Activated CD4-positive, alpha-beta T cell treated with anti-CD3 and anti-CD28 coated beads, Interleukin-2, amount 50 U/mL, for 16 hours (primary cell): ENCODE data around the gene TEX19.
"Not testable (repeated sequence)": the region's sequence is repeated elsewhere in the genome, so short reads cannot be mapped to it uniquely, and the experiment has no call there.

Source experiments
- DNase-seq: peaks from one replicate; pipeline ENCODE4 v3.0.0-alpha.2; 2020

Gene TEX19

DNA sequence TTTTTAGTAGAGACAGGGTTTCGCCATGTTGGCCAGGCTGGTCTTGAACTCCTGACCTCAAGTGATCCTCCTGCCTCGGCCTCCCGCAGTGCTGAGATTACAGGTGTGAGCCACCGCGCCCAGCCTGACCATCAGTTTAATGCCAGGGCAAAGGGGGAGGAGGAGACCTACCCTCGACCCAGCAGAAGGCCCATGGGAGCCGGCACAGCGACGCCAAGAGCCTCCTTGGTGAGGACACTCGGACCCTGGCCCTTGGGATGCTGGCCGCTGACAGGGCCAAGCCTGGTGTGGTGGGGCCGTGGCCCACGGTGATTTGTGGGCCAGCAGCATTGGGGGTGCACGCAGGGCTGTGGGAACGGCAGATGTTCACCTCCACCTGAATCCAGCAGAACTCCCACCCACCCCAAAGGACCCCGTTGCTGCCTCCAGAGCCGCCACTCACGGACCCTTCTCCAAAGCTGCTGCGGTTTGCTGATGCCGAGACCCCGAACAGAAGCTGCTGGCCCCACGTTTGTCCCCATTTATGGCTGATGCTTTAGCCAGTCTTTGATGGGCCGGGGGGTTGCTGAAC, 32.5 kb downstream of the TEX19 start:
- no peak for DNase-seq

DNA sequence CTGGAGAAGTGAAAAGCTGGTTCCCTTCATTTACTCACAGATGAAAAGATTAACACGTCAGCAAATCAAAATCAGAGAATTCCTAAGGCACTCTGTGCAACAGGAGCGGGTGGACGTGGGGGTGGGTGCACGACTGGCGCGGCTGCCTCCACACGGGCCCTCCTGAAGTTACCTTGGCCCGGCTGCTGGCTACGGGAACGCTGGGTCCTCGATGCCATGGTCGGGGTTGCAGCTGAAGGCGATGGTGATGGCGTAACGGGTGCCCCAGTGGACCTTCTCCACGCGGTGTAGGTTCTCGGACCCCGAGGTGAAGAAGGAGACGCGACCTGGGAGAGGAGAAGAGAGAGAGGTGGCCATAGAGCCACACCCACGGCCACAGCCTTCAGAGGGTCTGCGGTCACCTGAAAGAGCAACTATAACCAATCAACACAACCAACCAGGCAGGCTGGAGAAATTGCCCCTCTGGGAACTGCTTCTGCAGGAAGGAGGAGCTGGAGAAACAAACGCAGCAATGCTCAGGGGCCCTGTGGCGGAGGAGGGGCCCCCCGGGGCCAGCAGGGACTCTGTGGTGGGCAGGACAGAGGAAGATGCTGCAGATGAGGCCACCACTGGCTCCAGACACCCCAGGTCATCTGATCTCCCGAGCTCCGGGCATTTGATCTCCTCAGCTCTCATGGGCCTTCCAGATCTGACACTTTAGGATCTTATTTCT, 33.3 kb downstream of the TEX19 start:
- no peak for DNase-seq

DNA sequence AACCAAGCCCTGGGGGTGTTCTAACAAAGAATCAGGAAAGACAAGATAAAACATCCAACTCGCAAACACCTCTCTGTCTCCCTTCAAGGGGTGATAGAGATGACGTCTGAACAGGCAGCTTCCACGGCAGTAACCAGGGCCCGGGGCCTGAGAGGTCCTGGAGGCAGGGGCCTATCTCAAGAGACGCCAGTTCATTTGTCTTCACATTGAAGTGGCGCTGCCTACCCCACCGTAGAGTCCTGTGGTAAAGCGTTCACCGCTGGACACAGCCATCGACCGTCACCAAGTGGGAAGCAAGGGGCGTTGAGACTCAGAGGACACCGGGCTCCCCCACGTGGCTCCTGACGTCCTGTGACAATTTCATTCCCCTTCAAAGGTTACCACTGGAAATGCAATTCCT, 33.9 kb downstream of the TEX19 start:
- DNase-seq, result no peak

DNA sequence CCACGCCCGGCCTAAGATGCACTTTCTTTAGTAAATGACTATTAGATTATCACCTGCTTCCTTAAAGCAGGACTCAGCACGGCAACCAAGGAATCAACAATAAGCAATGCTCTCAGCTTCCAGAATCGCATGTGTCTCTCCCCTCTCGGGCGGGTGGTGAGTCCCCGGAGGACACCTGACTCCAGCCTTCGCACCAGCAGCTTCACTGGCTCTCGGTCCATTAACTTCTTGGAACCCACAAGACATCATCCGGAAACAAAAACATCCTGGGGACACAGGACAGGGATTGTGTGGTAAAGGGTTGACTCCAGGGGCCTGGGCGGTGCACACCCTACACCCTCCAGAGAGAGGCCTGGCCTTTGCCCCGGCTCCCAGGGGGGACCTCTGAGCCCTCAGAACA, 35.2 kb downstream of the TEX19 start:
- no peak for DNase-seq

DNA sequence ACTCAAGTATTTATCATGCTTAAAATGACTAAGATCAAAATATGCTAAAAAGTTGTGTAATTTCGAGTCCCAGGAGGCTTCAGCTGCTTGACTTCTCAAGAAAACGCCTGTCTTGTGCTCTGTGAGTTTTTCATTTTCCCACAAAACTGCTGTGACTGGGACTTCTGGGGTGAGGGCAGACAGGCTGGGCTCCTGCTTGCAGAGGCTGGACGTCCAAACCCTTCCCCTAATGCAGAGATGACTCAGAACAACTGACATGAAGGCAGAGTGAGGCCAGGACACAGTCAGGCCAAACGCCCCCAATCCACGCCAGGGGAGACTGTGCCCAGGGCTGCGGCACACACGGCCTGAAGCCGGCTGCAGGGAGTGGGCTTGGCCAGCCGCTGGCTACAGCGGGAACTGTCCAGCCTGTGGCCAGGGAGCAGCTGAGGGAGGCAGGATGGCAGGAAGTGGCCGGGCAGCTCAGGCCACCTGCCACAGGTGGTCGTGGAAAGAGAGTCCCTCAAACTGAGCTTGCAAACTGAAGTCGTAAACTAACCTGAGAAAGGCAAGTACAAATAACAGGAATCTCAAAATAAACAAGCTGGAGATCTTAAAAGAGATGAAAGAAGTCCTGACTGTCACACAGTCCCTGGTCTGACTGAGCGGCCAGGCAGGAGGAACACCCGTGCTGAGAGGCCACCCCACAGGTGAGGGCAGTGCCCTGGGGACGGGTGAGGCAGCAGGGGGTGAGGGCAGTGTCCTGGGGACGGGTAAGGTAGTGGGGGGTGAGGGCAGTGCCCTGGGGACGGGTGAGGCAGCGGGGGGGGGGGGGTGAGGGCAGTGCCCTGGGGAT, 37.8 kb downstream of the TEX19 start:
- DNase-seq, result no peak

DNA sequence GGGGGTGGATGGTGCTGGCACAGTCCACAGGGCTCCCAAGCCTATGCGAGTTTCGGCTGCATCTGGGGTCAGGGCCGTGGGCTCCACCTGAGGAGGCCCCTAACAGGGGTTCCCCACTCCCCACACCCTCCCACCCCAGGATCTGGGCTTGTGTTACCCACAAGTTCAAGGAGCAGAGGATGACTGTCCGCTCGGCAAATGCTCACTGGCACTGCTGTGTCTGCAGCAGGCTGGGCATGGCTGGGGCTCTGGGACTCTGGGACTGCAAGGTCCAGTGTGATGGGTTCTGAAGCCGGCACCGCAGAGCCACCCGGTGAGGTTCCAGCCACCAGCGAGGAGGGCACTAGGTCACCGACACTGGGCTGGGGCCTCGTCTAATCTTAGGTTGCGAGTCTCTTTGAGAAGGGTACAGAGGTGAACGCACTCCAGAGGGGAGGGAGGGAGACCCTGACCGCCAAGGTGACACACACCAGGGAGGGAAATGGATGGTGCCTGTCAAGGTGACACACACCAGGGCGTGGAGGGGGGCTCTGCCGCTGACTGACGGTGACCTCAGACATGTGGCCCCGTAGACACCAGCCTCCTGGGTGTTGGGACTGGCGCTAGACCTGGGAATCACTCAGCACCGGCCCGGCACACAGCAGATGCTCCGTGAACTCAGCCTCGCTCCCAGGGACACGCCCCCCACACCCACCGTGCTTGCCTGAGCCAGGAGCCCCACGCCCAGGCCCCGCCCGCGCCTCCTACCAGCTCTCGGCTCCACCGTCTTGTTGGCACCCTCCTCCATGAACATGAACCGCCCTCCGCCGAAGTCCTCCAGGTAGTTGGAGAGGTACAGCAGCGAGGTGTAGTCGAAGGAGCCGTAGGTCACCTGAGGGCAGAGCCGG, 38.6 kb downstream of the TEX19 start:
- DNase-seq, result no peak

DNA sequence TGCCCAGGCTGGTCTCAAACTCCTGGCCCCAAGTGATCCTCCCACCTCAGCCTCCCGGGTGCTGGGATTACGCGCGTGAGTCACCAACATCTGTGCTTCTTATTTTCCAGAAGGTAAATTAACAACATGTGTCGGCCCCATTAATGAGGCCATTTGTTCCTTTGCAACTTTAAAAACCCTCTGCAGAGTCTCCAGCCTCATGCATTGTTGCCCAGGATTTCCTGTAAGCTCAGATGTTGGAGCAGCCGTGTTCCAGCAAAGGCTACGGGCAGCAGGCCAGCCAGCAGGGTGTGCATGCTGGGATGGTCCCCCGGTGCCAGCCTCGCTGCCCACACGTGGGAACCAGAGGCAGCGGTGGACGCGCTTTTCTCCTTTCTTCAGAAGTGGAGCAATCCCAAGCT, 40.0 kb downstream of the TEX19 start:
- DNase-seq, result no peak

DNA sequence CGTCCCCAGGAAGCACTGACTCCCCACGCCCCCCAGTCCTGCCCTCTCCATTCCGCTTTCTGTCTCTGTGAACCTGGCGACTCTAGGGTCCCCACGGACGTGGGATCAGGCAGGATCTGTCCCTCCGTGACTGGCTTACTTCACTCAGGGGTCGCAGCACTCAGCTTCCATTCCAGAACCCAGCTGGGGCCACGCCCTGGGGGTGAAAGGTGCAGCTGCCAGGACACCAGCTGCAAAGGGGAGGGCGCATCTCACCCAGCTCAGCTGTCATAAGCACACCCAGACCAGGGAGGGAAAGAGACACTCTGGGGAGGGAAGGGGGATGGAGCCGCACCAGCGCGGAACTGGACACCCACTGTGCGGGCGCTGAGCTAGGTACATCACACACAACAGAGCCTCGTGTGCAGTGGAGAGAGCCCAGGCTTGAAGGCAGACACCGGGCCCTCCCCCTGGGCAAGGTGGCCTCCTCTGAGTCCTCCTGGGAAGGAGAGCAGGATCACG, 40.6 kb downstream of the TEX19 start:
- DNase-seq, result no peak

DNA sequence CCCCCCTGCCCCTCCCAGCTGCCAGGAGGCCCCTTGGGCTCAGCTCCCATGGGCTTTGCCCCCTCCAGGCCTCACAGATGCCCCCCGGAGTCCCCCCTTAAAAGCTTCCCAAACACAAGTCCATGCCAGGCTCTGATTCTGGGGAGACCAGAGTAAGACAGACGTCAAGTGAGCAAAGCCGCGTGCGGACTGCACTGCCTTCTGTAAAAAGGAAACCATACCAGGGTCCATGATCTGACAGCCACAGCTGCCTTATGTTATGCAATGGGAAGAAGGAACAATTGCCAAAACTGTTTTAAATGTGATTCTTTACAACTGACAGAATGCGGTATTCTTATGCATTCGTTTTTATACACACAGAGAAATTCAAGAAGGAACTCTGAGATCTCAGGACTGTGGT, 41.2 kb downstream of the TEX19 start:
- no peak for DNase-seq

DNA sequence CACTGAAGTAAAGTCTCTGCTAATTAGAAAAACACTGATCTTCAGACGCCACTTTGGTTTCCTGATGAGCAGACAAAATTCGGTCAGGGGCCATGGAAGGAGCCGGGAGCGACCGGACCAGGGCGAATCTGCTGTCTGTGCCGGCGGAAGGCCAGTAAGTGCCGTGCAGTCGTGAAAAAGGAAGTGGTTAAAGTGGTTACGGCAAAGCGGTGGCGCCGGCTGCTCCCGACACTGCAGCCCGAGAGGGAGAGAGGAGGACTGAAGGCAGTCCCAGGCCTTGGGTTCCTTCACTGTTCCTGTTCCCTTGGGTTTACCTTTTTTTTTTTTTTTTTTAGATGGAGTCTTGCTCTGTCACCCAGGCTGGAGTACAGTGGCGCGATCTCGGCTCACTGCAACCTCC, 41.8 kb downstream of the TEX19 start:
- peak; percentile 73 for DNase-seq

DNA sequence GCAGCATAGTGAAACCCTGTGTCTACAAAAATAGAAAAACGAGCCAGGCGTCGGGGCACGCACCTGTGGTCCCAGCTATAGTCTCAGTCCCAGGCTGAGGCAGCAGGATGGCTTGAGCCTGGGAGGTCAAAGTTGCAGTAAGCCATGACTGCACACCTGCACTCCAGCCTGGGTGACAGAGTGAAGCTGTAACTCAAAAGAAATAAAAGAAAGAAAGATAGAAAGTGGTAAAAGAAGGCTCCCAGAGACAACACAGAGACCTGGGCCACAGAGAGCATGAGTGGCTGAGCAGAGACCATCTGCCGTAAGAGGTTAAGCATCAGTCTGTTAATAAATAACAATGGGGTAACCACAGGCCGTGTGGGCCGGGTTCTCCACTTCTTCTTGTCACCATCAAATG, 43.8 kb downstream of the TEX19 start:
- DNase-seq, result no peak

DNA sequence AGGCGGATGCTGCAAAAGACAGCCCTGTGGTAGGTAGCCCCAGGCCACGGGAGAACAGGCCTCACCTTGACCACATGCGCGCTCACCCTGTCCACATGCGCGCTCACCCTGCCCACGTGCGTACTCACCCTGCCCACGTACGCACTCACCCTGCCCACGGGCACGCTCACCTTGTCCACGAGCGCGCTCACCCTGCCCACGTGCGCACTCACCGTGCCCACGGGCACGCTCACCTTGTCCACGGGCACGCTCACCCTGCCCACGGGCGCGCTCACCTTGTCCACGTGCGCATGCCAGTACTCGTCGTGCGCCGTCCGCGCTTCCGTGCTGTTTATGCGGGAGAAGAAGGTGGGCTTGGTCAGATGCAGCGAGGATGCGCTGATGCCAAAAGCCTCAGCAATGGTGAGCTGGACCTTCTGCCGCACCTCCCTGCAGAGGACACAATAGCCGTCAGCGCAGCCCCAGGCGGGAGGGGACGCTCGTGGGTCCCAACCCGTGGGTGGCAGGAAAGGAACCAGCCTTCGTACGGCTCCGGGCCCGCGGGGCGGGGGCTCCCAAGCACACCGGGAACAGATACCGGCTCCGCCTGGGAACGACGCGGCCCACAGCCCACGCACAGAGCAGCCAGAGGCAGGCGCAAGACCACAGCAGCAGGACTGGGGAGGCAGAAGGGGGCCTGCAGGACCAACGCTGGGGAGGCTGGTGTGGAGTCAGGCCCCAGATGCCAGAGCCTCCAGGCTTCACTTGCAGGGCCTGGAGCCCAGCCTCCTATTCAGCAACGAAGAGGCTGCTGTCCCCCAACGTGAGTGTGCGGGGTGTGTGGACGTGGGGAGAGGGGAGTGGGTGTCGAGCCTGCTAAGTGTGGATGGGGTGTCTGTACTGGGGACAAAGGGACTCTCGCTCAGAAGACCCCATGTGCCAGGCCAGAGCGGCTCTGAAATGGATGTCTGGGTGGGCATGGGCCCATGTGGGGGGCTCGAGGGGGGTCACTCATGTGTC, 44.9 kb downstream of the TEX19 start:
- no peak for DNase-seq

DNA sequence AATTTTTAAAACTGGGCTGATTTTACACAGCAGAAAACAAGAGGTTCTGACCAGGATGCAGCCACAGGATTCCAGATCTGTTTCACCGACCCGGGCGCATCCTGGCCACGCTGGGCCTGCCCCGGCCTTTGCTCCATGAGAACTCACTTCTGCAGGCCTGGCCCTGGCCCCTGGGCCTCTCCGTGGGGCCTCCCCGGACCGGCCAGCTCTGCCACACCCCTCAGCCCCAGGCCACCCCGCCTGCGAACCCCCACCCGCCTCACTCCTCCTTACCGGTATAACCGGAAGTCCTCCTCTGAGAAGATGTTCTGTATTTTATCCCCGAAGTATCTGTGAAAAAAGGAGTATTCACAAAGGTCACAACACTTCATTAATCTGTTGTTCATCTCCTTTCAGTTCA, 46.0 kb downstream of the TEX19 start:
- DNase-seq, result no peak

DNA sequence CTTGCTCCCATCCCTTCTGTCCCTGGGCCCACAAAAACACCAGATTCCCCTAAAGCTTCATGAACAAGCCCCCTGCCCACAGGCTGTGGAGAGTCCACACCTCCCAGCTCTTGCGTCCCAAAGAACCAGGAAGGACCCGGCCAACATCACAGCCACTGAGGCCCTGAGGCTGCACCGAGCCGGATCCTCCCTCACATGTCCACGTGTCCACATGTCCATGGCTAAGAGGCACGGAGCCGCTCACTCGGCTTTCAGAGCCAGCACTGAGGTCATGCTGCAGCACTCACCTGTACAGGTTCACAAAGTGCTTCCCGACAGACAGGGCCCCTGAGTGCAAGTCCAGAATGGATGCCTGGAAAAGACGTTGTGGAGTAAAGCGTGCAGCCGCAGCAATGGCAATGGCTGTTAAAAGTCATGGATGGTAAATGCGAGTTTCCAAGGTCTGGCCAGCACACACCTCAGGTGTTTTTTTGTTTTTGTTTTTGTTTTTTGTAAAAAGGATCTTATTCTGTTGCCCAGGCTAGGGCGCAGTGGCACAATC, 47.2 kb downstream of the TEX19 start:
- DNase-seq, result no peak

DNA sequence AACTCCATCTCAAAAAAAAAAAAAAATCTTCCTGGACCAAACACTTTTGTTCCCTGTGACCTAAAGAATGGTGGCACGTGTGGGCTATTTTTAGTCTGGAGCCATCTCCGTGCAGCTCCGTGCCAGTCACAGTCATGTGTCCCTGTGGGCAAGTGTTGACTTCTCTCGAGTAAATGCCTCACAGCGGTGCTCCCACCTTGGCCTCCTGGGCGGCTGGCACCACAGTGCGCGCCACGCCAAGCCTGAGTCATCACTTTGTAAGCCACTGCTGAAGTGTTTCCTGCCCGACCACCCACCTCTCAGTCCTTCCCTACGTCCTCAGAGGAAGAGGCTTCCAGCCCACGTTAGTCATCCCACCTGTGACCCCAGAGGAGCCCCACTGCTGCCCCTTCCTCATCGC, 48.2 kb downstream of the TEX19 start:
- DNase-seq, result no peak

DNA sequence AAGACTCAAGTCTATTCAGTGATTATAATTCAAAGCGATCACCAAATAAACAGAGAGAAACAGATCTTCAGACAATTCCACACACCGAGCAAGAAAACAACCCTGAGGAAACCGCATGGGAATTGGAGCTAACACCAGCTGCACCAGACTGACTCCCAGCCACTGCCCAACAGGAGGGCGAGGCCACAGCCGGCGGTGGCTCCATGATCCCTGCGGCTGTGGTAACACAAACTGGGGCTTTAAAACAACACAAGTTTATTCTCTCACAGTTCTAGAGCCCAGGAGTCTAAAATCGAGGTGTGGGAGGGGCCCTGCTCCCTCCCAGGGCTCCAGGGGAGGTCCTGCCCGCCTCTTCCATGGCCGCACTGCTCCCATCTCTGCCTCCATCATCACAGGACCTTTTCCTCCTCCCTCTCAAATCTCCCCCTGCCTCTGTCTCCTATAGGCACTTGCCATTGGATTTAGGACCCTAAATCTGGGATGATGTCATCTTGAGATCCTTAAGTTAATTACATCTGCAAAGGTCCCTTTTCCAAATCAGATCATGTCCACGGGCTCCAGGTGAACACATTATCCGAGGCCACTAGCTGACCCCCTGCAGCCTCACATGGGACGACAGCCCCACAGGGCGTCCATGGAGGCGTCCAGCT, 49.4 kb downstream of the TEX19 start:
- no peak for DNase-seq

DNA sequence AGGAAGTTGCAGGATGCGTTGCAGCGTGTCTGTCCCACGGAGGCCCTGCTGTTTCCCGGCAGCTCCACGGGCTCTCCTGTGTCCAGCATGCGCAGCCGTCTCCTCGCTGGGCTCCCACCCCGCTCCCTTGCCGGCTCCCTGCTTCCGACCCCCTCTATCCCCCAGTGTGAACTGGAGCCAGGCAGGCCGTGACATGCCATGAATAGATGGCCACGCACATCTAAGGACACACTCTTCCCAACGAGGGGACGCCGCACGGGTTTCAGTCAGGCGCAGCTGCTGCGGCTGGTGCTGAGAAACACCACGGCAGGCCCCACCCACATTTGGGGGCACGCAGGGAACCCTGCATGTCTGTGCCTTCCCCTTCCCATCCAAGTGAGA, 49.9 kb downstream of the TEX19 start:
- no peak for DNase-seq

DNA sequence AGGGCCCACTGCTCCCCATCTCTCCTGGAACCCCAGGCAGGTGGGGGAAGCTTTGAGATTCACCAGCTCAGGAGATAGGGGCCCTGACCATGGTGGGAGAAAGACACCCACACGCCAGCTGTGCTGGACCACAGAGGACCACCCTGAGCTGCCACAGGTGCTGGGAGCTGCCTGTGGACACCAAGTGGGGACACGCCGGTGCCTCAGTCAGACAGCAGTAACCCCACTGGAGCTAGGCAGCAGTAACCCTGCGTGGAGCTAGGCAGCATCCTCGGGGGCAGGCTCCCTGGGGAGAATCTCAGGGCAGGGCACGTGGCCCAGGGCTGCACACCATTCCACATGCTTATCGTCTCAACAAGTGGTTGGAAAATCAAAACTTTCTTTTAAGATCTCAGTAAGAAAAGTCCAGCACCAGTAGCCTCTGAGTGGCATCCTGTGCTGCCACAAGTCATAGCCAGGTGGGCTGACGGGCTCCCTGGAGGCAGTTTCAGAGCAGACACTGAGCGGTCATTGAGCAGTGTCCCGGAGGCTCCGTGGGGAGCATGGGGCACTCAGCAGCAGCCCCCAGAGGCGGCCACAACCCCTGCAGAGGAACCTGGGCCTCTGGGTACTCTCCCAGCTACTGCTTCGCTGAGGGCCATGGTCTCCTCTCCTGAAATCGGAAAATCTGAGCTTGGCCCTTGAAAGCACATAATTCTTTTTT, 51.1 kb downstream of the TEX19 start:
- DNase-seq, result no peak

DNA sequence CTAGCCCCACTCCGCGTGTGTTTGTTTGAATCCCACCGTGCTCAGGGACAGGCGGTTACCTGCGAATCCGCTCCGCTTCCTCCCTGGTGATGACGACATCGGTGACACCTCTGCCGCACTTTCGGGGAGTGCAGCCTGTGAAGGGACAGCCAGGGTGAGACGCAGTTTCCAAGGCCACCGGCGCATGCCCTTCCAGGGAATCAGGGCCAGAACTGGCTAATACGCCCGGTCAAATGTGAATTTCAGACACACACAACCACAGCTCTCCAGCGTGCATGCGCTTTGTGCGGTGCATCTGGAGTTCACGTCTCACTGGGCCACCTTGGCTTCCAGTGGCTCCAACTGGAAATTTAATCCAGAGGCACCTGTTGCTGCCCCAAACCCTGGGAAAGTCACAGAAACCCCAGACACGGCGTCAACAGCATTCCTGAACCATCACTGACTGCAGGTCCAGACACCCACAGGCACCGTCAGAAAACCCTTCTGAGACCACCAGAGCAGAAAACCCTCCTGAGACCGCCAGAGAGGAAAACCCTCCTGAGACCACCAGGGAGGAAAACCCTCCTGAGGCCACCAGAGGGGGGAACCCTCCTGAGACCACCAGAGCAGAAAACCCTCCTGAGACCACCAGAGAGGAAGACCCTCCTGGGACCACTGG, 52.5 kb downstream of the TEX19 start:
- DNase-seq, result no peak

DNA sequence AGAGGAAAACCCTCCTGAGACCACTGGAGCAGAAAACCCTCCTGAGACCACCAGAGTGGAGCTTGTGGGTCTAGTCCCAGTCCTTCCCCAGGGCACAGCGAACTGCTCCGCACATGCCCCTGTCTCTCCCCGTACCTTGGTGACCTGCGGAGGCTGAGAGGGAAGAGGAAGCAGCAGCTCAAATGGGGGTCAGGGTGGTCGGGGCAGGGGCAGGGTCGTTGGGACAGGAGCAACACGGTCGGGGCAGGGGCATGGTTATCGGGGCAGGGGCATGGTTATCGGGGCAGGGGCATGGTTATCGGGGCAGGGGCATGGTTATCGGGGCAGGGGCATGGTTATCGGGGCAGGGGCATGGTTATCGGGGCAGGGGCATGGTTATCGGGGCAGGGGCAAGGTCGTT, 53.0 kb downstream of the TEX19 start:
- DNase-seq, result not testable (repeated sequence)
